Liver (tissue), 3 donors: ENCODE data around the gene KCNJ15.

ENCODE experiments used
- ATF3 ChIP-seq: IDR thresholded peaks from 2 replicates; pipeline ENCODE4 v1.6.1; 2016; ENCODE audit warnings: antibody characterized with exemption
- CTCF ChIP-seq: fragments of 150-350 bp; IDR thresholded peaks from 2 replicates; pipeline ENCODE4 v1.5.1; 2017; ENCODE audit warnings: improper control_type of control experiment, low read depth, low read length; ENCODE audit not compliant: missing input control
- HNF4G ChIP-seq: IDR thresholded peaks from 2 replicates; pipeline ENCODE4 v1.6.1; 2016; ENCODE audit warnings: antibody characterized with exemption
- JUND ChIP-seq, 2 donors: IDR thresholded peaks; 2 replicates each; pipeline ENCODE4 v1.6.1; 2016; ENCODE audit warnings: antibody characterized with exemption in 2 of 2
- MAX ChIP-seq: IDR thresholded peaks from 2 replicates; pipeline ENCODE4 v1.6.1; 2016; ENCODE audit warnings: antibody characterized with exemption
- REST ChIP-seq: IDR thresholded peaks from 2 replicates; pipeline ENCODE4 v1.6.1; 2016; ENCODE audit warnings: antibody characterized with exemption, mild to moderate bottlenecking
- SP1 ChIP-seq: IDR thresholded peaks from 2 replicates; pipeline ENCODE4 v1.6.1; 2018; ENCODE audit warnings: antibody characterized with exemption, mild to moderate bottlenecking
- TAF1 ChIP-seq: conservative IDR thresholded peaks from 2 replicates; pipeline ENCODE4 v1.6.1; 2016; ENCODE audit warnings: antibody characterized with exemption, mild to moderate bottlenecking
- YY1 ChIP-seq: IDR thresholded peaks from 2 replicates; pipeline ENCODE4 v1.6.1; 2016; ENCODE audit warnings: antibody characterized with exemption, mild to moderate bottlenecking
- ZBTB33 ChIP-seq: IDR thresholded peaks from 2 replicates; pipeline ENCODE4 v1.6.1; 2016; ENCODE audit warnings: antibody characterized with exemption
- donor health status: healthy.
- donor health status: healthy.

- no peak for TF ChIP-seq CTCF
- TF ChIP-seq JUND (IDR thresholded peaks at IDR 0.05): no peak
- no peak for TF ChIP-seq SP1
- TF ChIP-seq TAF1: no peak
- TF ChIP-seq MAX: no peak
- no peak for TF ChIP-seq HNF4G
- TF ChIP-seq ZBTB33: no peak
- no peak for TF ChIP-seq REST
- no peak for TF ChIP-seq YY1
- no peak for TF ChIP-seq ATF3
Measured at GRCh38 chr21:38330666-38331065, 73.9 kb downstream of the KCNJ15 start.
